OCI-M2 (cell line): ENCODE measurements around the gene CCDC148.
"Not testable (repeated sequence)": the region's sequence is repeated elsewhere in the genome, so short reads cannot be mapped to it uniquely, and the experiment has no call there.

Experiments used
- DNase-seq: peaks from one replicate; lab custom pipeline; 2025; ENCODE audit not compliant: unreplicated experiment; lab: John Stamatoyannopoulos, UW

The CCDC148 gene

DNA sequence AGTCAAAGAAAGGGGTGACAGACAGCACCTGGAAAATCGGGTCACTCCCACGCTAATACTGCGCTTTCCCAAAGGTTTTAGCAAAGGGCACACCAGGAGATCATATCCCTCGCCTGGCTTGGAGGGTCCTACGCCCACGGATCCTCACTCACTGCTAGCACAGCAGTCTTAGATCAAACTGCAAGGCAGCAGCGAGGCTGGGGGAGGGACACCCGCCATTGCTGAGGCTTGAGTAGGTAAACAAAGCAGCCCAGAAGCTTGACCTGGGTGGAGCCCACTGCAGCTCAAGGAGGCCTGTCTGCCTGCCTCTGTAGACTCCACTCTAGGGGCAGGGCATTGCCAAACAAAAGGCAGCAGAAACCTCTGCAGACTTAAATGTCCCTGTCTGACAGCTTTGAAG is 233.5 kb downstream of the CCDC148 start:
- DNase-seq: not testable (repeated sequence)

- no peak for DNase-seq
Measured at GRCh38 chr2:158221063-158222020, 235.2 kb downstream of the CCDC148 start.

DNA sequence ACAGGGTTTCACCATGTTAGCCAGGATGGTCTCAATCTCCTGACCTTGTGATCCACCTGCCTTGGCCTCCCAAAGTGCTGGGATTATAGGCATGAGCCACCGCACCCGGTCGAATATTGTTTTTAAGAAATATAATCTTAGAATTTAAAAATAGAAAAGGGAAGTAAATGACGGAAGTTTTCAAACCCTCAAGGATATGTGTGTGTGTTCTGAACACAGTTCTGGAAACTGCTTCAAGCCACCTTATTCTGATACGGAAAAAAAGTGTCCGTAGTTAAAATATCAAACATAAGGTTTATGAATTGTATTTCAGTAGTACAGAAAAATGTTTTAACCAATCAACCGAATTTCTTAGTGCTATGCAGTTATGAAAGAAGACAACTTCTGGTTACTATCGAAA is 239.0 kb downstream of the CCDC148 start:
- no peak for DNase-seq

DNA sequence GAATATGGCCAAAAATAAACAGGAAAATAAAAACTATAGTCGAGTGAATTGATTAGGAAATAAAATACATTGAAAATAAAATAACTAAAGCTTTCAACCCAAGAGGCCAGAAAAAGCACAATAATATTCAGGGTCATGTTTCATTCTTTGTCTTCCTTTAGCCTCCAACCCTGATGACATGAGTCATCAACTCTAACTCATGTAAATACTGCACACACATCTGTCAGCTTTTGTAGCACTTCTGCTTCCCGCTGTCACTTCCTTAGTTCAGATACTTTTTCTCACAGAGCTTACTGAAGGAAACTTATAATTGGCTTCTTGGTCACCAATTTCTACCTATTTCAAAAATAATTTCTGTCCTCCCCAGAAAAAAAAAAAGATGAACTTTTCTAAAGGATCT is 242.1 kb downstream of the CCDC148 start:
- no peak for DNase-seq

DNA sequence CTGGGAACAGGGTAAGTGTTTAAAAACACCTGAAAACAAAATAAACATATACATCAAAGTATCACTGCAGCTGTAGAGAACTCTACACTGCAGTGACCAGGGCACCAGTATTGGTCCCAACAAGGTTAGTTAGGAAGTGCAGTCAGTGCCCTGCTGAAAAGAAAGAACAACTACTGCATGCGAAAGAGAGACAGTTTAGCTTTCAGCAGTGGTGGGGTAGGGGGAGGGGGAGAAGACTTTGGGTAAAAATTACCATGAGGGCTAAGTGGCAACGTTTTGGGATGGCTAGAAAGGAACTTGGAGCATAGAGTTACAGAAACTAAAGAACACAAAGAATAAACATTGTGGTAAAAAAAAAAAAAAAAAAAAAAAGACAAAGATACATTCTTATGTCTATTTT is 242.8 kb downstream of the CCDC148 start:
- no peak for DNase-seq

GRCh38 chr2:158212301-158212700 is 244.3 kb downstream of the CCDC148 start:
- no peak for DNase-seq

DNA sequence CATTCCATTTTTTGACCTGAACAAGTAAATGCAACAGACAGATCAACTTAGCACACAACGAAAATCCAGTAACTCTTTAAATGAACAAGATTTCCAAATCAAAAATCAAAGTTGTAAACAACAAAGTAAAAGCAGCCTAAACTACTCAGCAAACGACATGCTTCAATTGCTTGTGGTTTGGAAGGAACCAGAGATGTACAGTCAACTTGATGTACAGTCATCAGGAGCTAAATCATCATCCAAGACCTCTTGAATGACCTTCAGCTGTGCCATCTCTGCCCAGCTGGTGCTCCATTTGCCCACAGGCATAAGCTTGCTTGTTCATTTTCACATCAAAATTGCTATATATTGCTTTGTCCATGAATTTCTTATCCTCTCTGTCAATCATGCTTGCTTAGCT is 245.1 kb downstream of the CCDC148 start:
- DNase-seq: no peak

GRCh38 chr2:158207354-158207753 is 249.2 kb downstream of the CCDC148 start:
- DNase-seq: no peak

DNA sequence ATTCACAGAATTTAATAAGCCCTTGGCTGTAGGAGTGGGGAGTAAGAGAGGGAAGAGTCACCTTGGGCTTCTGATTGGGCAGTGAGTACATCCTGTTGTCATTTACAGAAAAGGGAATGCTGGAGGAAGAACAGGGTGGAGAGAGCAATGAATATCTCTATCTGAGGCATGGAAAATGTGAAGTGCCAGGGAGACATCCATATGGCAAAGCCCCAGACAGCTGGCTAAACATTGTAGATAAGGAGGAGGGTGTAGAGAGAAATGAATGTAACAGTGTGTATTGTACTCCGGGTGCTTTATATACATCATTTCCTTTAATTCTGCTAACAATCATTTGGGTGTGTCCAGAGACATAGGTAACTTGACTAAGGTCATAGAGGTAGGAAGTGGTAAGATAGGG is 251.3 kb downstream of the CCDC148 start:
- no peak for DNase-seq

DNA sequence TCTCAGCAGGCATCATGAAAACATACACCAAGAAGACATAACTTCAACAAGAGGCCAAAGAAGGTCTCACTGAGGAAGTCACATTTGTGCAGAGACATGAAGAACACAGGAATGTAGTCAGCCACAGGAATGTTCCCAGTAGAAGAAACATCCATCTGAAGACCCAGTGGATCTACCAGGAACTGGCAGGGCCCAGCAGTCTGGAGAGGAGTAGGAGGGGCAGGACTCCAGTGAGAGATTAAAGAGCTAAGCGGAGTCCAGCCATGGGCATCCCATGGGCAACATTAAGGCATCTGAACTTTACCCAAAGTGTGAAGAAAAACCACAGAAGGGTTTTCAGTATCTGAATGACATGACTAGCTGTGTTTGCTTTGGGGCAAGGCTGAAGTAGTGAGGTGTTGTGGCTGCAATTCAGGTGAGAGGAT is 251.8 kb downstream of the CCDC148 start:
- no peak for DNase-seq

DNA sequence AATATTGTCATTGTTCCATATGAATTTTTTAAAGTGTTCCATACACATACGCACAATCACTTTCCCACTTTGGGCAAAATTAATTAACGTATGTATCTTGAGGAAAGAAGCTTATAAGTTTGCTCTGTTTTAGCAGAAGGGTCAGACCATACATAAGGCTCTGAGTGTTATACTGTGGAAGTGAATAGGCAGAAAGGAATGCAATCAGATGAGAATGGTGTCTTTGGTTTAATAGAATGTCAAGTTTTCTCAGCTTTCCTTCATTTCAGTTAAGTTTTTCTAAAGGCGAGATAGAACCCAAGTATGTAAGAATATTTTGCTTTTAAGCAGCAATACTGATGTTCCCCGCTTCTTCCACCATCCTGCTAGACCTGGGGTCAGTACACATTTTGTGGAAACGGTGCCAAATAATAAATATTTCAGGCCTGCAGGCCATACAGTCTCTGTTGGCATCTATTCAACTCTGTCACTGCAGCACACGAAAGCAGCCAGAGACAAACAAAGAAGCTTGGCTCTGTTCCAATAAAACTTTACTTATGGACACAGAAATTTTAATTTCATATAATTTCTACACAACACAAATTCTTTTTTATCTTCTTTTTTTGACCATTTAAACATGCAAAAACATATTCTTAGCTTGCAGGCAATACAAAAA is 254.3 kb downstream of the CCDC148 start:
- DNase-seq: no peak

- no peak for DNase-seq
Measured at GRCh38 chr2:158199928-158200650, 256.5 kb downstream of the CCDC148 start.

- no peak for DNase-seq
Measured at GRCh38 chr2:158197940-158198339, 258.6 kb downstream of the CCDC148 start.

GRCh38 chr2:158194229-158194628 is 262.3 kb downstream of the CCDC148 start:
- DNase-seq: no peak

- no peak for DNase-seq
Measured at GRCh38 chr2:158192515-158193443, 263.8 kb downstream of the CCDC148 start.

DNA sequence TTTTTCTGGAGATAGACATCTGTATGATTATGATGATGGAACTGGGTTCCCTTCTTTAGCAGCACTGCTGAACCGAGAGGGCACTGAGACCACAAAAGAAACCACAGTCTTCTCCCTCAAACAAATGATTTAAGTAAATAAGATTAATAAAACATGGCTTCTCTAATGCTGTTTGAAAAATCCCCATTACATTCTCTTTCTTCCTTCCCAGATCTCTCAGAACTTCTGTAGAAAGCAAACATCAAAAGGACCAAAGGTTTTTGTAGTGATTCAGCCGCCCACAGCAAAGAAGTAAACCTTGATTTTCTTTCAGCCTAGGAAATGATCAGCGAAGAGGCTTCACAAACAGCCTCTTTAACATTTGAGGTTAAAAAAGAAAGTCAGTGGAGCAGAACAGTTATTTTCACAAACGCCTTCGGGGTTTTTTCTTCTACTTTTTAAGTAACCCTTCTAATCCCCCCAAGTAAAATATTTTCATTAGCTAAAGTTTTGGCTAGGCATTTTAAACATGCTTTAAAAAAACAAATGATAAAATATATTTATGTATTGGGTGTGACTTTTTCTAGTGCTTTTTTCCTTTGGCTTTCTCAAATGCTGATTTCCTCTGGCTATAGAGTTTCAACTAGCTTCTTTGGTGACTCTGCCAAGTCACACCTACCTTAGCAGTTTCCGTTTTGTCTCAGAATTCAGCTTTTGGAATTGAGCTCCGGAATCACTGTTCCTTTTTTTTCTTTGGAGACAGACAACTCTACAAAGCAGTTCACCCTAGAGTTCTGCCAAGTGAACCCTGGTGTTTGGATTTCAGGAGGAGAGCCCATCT is 265.3 kb downstream of the CCDC148 start:
- no peak for DNase-seq

- no peak for DNase-seq
Measured at GRCh38 chr2:158189526-158189925, 267.0 kb downstream of the CCDC148 start.

DNA sequence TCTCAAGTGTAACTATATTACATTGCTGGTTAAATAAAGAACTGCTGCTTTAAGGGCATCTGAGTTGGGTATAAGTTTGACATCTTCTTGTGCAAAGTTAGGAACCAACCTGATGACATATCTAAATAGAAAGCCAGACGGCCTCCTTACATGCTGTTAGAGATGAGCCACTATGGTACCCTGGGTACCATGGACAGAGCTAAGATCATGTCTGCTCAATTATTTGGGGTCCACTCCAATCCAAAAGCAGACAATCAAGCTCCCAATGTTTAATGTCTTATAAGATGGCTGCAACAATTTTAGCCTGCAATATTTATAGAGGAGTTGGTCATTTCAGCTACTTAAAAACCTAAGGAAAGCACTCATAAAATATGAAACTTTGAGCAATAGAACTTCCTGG is 268.6 kb downstream of the CCDC148 start:
- no peak for DNase-seq

- no peak for DNase-seq
Measured at GRCh38 chr2:158184556-158185343, 271.8 kb downstream of the CCDC148 start.
